D721Med (cell line): ENCODE data around the gene NDUFA12.

Experiments
- DNase-seq: peaks from one replicate; pipeline ENCODE4 v3.0.0; 2011; ENCODE audit warnings: low spot score; ENCODE audit not compliant: insufficient read length
- FAIRE-seq: peaks from 2 replicates; lab custom pipeline; 2011; peaks lifted over from hg19 to GRCh38; lab: Jason Lieb, UNC
- TF ChIP-seq, protein P1 (sequence below): IDR thresholded peaks from 2 replicates; pipeline ENCODE4 v1.5.1; 2012; ENCODE audit warnings: mild to moderate bottlenecking, control low read depth; ENCODE audit not compliant: insufficient read depth; ENCODE audit errors: missing control alignments

NDUFA12 gene

DNA sequence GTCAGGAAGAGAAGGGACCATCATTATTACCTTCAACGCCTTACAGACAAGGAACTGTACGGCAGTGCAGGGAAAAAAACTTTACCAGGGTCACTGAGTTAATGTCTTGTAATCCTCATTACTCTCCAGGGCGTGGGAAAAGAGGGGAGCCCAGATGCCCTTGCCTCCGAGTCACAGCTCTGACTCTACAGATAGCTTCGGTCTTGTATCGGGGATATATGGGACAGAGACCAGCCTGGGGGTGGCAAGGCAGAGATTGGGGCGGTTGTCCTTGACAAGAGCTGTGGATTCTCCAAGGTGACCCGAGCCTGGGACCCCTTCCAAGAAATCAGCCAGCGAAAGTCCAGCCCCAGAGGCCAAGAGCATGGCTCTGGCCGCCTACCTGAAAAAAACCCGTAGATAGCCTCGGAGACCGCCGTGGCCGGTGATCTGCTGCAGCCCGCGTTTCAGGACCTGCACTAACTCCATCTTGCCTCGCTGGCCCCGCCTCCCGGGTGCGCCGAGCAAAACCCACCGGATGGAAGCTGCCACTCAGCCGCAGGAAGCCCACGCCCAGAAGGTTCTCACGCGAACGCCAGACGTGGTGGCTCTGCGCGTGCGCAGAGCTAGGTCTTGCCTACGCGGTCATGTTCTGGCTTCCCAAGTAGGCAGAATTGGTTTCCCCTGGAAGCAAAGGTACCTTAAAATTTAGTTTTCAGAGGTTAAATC lies at the start of gene NDUFA12:
Gene NDUFA12, minus strand, starts transcription at position 485 of the 708 bp plus-strand sequence. Its CDS starts 17 bp downstream, at position 468.
- TF ChIP-seq, protein P1, sequence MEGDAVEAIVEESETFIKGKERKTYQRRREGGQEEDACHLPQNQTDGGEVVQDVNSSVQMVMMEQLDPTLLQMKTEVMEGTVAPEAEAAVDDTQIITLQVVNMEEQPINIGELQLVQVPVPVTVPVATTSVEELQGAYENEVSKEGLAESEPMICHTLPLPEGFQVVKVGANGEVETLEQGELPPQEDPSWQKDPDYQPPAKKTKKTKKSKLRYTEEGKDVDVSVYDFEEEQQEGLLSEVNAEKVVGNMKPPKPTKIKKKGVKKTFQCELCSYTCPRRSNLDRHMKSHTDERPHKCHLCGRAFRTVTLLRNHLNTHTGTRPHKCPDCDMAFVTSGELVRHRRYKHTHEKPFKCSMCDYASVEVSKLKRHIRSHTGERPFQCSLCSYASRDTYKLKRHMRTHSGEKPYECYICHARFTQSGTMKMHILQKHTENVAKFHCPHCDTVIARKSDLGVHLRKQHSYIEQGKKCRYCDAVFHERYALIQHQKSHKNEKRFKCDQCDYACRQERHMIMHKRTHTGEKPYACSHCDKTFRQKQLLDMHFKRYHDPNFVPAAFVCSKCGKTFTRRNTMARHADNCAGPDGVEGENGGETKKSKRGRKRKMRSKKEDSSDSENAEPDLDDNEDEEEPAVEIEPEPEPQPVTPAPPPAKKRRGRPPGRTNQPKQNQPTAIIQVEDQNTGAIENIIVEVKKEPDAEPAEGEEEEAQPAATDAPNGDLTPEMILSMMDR: no peak
- no peak for FAIRE-seq
- DNase-seq: peak; percentile 64

DNA sequence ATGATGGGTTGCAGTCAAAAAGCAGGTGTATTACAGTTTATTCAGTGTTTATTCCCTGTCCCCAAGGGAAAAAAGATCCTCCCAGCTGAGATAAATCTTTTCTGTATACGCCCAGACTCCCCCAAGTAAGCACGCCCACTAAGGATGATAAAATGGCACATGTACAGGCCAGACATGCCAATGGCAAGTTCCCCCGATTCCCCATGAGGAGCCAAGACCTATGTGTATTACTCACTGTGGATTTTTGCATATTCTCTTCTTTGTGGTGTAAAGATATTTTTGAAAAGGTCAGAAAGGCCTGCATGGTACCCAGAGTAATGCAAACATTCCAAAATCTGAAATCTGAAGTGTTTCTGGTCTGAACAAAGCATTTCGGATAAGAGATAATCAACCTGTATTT lies 47.7 kb upstream of the NDUFA12 start:
- no peak for DNase-seq
- TF ChIP-seq, protein P1: no peak
- no peak for FAIRE-seq

DNA sequence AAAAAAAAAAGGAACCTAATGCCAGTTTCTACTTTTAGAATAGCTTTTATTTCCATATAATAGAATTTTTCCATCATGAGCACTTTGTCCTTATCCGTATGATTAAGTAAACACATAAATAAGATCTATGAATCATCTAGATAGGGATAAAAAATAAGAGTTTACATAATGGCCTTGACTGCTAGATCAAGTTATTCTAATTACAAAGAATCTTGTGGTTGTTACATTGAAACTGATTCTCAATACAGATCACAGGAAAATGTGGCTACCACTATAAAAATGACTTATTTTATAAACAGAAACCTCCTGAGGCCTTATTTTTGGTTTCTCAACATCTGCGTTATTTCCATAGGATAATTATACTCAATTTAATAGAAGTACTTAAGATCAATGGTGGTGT lies 34.4 kb upstream of the NDUFA12 start:
- DNase-seq (no peak), FAIRE-seq (no peak)
- TF ChIP-seq, protein P1: no peak

DNA sequence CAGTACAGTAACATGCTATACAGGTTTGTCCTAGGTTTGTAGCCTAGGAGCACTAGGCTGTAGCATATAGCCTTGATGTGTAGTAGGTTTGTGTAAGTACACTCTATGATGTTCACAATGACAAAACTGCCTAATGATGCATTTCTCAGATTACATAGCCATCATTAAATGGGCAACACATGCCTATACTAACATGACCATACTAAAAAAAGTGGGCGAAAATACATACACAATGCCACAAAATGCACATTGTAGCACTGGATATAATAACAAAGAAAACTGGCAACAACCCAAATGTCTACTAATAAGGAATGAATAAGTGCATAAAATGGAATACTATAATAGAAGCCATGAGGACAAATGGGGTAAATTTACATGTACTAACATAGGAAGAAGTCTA lies 31.3 kb upstream of the NDUFA12 start:
- FAIRE-seq (no peak), DNase-seq (no peak)
- TF ChIP-seq, protein P1: no peak

DNA sequence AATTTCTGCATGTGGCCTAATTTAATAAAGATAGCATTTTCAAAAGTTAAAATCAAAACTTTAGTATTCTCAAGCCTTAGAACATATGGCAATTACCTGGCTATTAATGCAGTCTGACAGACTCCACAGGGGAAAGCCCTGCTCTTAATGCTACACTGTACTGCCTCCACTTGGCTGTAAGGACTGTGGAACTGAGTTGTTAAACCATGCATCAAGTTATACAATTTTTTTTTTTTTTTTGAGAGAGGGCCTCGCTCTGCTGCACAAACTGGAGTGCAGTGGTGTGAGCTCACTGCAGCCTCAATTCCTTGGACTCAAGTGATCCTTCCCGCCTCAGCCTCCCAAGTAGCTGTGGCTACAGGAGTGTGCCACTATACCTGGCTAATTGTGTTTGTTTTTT lies 19.0 kb upstream of the NDUFA12 start:
- DNase-seq: no peak
- TF ChIP-seq, protein P1: no peak
- FAIRE-seq: no peak

DNA sequence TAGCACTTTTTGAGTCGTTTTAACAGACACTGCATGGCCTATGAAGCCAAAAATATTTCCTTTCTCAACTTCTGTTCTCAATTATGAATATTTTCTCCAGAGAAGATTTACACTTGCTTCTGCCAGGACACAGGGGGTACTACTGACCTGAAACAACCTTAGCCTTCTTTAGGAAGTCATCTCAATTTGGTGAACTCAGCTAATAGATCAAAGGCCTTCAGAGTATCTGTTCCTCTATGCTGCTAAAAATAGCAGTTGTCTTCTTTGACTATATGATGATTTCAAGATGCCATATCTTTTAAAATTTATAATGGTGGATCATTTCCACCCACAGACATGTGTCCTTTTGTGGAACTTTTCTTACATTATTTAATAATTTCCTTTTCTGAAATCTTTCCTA lies 14.0 kb upstream of the NDUFA12 start:
- DNase-seq (no peak), FAIRE-seq (no peak)
- TF ChIP-seq, protein P1: no peak

DNA sequence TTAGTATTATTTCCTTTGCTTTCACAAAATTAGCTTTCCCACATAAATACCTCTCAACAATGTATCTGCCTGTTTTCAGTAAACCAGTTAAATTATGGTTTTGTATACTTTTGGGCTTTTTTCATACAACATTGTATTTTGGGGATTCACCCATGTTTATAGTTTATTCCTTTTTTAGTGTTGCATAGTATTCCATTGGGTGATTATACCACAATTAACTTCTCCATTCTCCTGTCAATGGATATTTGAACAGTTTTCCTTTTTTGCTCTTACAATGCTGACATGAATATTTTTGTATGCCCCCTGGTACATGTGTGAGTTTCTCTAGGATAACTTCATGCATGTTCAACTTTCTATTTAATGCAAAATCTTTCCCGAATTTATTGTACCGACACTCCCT lies 12.6 kb upstream of the NDUFA12 start:
- DNase-seq (no peak), FAIRE-seq (no peak)
- TF ChIP-seq, protein P1: no peak
